WERI-Rb-1 (cell line): ENCODE results near the gene ZCCHC24.
A peak's percentile ranks its signal among the peaks of the same experiment; 100 is the strongest.

ENCODE experiments used
- DNase-seq: peaks from one replicate; pipeline ENCODE4 v3.0.0-alpha.2; 2020
- H3K27ac ChIP-seq: fragments of 250-450 bp; sonication (Bioruptor Pico); 2 replicates; pipeline ENCODE4 v1.5.1; 2020; ENCODE audit warnings: mild to moderate bottlenecking, moderate library complexity
- H3K27me3 ChIP-seq: fragments of 250-450 bp; sonication (Bioruptor Pico); 2 replicates; pipeline ENCODE4 v1.5.1; 2021; ENCODE audit warnings: mild to moderate bottlenecking, low read depth, moderate library complexity; ENCODE audit not compliant: insufficient read depth, severe bottlenecking
- H3K36me3 ChIP-seq: fragments of 250-450 bp; sonication (Bioruptor Pico); 2 replicates; pipeline ENCODE4 v1.5.1; 2020; ENCODE audit warnings: mild to moderate bottlenecking, moderate library complexity
- H3K4me3 ChIP-seq: 2 replicates; pipeline ENCODE4 v1.5.1; 2011; ENCODE audit warnings: low read depth, mild to moderate bottlenecking, control low read depth, low read length
- H3K9me3 ChIP-seq: fragments of 250-450 bp; sonication (Bioruptor Pico); 2 replicates; pipeline ENCODE4 v1.5.1; 2021; ENCODE audit warnings: mild to moderate bottlenecking, moderate library complexity; ENCODE audit not compliant: severe bottlenecking
- CTCF ChIP-seq: IDR thresholded peaks from 2 replicates; pipeline ENCODE4 v1.5.1; 2011; ENCODE audit warnings: low read depth, mild to moderate bottlenecking, control low read depth, inconsistent platforms, low read length

ZCCHC24 gene

GRCh38 chr10:79463578-79464496, 18.4 kb upstream of the ZCCHC24 start:
- H3K4me3 ChIP-seq, result no peak overlapping the region
- no peak overlapping the region for H3K27ac ChIP-seq
- no peak for DNase-seq
- H3K36me3 ChIP-seq, result no peaks in the 10 kb centered on the region
- peaks cover 48% of the 10 kb centered on the region for H3K27me3 ChIP-seq
- no peak for TF ChIP-seq CTCF
- no peaks in the 10 kb centered on the region for H3K9me3 ChIP-seq

- H3K9me3 ChIP-seq, result no peaks in the 10 kb centered on the region
- peak; percentile 73 for DNase-seq
- peaks cover 60% of the 10 kb centered on the region for H3K27me3 ChIP-seq
- H3K4me3 ChIP-seq, result no peak overlapping the region
- no peak overlapping the region for H3K27ac ChIP-seq
- no peaks in the 10 kb centered on the region for H3K36me3 ChIP-seq
- TF ChIP-seq CTCF, result no peak
Observed at GRCh38 chr10:79460687-79461086, 15.3 kb upstream of the ZCCHC24 start.

GRCh38 chr10:79459243-79459642, 13.8 kb upstream of the ZCCHC24 start:
- H3K27me3 ChIP-seq, result peaks cover 57% of the 10 kb centered on the region
- no peak for DNase-seq
- no peaks in the 10 kb centered on the region for H3K36me3 ChIP-seq
- no peak for TF ChIP-seq CTCF
- no peaks in the 10 kb centered on the region for H3K9me3 ChIP-seq
- no peak overlapping the region for H3K27ac ChIP-seq
- no peak overlapping the region for H3K4me3 ChIP-seq

- Histone ChIP-seq H3K27ac (no peak overlapping the region), H3K36me3 (no peaks in the 10 kb centered on the region), H3K27me3 (peaks cover 50% of the 10 kb centered on the region), H3K9me3 (no peaks in the 10 kb centered on the region), H3K4me3 (no peak overlapping the region)
- TF ChIP-seq CTCF, result no peak
- DNase-seq, result no peak
Observed at GRCh38 chr10:79458483-79458882, 13.1 kb upstream of the ZCCHC24 start.

GRCh38 chr10:79457256-79457785, 11.9 kb upstream of the ZCCHC24 start:
- DNase-seq, result no peak
- no peak for TF ChIP-seq CTCF
- Histone ChIP-seq H3K27ac (no peak overlapping the region), H3K4me3 (no peak overlapping the region), H3K27me3 (peaks cover 38% of the 10 kb centered on the region), H3K9me3 (no peaks in the 10 kb centered on the region), H3K36me3 (no peaks in the 10 kb centered on the region)
